Mucosa of gallbladder (tissue), 1 donor: ENCODE results near the gene AGAP3. TPM values are rescaled to one million over a fixed set of nuclear protein-coding genes. Genes with fewer than 3 reads are reported as not detected.
A peak's percentile ranks its signal among the peaks of the same experiment; 100 is the strongest.

Experiments
- DNase-seq: peaks from one replicate; pipeline ENCODE4 v3.0.0-alpha.2; 2020; ENCODE audit warnings: low spot score
- total RNA-seq: library from RNA; stranded (reverse); gene quantifications from one replicate; pipeline ENCODE4 v1.2.1, GENCODE V29; 2021
- donor health status: DM: no; HTN: no; CAD: no.

The AGAP3 gene
- total RNA-seq, 1 donor from 2014 or later: 98.4 TPM

DNA sequence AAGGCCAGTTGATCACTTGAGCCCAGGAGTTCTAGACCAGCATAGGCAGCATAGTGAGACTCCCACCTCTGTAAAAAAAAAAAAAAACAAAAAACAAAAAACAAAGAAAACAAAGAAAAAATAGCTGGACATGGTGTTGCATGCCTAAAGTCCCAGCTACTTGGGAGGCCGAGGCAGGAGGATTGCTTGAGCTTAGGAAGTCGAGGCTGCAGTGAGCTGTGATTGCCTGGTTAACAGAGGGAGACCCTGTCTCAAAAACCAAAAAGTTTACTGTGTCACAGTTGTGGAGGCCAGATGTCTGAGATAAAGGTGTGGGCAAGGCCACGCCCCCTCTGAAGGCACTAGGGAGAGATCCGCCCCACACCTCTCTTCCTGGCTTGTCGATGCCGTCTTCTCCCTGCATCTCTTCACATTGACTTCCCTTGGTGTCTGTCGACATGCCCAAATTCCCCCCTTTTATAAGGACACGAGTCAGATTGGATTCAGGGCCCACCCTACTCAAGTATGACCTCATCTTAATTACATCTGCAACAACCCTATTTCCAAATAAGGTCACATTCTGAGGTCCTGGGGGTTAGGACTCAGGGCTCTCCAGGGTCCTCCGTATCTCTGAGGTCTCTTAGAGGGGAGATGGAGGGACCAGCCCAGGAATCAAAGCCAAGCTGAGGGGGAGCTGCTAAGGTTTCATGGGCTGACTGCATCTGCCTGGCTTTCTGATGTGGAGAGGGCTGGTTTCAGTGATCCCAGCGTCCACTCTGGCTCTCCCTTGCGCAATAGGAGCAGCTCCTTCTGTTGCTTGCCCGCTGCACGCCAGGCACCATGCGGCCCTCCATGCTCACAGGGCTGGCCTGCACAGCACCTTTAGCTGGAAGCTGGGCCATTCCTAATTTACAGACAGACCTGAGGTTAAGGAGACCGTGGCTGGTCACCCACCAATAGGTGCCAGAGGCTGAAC lies 23.1 kb downstream of the AGAP3 start:
- DNase-seq: no peak

DNA sequence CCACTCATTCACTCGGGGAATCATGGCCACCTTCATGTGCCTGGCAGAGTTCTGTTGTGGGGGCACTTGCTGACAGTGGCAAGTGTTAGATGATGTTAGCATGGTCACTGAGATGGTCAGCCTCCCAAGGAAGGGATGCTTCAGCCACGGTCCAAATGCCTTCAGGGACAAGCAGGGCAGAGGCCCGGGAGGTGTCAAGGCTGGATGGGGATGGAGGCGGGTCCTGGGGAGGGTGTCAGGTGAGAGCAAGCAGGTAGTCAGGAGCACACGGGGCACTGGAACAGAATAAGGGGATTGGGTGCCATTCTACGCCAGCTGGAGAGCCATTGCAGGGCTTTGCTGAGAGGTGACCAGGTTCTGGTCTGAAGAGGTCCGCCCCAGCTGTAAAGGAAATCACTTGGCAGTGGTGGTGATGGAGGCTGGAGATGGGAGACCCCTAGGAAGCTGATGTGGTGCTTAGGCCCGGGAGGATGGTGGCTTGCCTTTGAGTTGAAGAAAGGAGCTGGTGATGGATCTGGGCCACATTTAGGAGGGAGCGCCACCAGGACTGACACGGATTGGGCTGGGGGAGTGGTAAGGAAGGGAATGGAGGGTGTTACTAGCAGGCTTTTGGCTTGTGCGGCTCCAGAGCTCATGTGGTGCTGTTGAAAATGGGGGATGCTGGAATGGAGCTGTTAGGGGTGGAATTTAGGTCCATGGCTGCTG lies 24.1 kb downstream of the AGAP3 start:
- DNase-seq: no peak

DNA sequence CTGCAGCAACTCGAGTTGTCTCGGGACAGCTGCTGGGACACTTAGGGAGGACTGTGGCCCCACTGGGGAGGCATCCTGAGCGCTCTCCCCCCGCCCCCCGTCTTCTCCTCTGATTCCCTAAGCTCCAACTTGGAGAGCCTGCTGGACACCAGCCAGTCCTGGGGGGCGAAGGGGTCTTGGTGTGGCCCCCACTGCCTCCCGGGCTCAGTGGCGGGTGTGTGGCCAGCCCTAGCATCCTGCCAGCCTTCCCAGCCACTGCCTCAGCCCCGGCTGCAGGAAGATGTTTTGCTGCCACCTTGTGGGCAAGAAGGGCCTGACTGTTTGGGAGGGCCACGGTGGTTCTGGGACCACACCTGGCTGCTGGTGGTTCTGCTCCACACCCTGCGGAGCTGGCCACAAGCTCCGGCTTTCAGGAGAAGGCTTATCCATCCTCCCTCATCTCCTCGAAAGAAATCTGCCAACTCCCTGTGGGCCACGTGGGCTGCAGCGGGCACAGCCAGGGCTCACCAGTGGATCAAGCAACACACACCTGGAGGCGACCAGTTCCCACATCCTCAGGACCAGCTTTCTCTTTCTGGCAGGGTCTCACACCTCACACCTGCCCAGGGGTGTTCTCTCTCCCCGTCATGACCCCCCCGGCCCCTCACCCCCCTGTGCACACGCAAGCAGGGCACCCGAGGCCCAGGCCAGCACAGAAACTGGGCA lies 24.8 kb downstream of the AGAP3 start:
- DNase-seq: peak; percentile 77

DNA sequence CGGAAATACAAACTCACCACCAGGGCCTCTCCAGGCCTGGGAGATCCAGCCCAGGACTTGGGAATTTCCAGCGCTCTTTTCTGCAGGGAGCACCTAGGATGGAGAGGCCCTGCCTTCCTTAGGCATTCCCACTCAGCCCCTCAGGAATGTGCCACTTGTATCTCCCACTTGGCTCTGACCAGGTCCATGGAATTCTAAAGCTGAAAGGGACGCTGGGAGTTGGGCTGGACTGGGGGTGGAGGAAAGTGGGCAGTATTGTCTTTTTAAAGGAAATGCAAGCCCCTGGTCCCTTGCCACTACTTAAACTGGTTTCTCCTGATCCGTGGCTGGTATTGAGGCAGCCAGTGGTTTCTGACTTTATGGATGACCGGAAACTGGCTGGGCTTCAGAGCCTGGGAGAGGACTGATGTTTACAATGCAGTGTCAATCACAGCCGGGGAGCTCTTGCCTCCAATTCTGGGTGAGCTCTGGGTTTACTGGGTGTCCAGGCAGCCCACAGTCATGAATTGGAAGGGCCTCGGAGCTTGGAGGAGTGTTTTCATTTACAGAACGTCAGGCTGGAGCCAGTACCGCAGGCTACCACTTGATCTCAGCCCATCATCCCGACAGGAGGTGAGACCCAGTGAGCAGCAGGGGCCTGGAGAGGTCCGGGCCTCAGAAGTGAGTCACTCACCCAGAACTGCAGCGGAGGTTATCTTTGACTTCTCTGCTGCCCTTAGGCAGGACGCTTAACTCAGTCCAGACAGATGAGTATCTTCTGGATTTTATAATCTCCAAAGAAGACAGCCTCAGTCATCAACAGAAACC lies 27.3 kb downstream of the AGAP3 start:
- no peak for DNase-seq

DNA sequence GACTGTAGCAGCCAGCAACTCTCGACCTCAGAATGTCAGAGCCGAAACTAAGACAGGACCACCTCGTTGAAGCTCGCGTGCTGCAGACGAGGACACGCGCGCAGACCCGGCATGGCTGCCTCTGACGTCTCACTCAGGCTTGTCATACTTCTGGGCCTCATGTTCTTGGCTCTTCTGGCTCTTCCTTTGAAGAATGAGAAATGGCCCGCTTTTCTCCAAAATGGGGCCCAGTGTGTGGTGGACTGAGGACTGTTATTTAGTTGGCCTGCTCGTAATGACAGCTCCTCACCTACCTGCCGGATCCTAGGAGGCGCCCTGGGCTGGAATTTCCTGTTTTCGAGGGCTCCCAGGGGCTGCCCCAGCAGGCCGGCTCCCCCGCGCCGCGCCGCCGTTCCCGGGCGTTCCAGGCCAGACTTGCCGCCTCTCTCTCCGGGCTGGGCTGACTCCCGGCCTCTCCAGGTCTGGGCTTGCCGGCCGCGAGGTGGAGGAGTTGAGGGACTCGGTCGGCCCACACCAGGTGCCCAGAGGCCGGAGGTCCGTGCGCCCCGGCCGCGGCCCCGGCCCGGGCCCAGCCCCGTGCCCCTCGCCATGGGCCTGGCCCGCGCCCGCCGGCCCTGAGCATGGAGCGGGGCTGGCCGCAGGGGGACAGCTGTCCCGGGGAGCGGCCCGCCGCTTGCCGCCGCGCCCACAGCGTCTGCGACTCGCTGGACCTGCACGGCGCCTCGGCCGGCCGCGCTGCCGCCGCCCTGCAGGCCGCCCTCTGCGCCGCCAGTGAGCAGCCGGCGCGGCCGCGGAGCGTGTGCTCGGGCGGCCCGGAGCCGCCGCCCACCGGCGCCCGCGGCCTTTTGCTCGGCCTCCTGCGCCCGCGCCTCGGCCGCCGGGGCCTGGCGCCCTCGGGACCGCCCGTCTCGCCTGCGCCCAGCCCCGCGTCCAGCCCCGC lies 28.1 kb downstream of the AGAP3 start:
- no peak for DNase-seq

DNA sequence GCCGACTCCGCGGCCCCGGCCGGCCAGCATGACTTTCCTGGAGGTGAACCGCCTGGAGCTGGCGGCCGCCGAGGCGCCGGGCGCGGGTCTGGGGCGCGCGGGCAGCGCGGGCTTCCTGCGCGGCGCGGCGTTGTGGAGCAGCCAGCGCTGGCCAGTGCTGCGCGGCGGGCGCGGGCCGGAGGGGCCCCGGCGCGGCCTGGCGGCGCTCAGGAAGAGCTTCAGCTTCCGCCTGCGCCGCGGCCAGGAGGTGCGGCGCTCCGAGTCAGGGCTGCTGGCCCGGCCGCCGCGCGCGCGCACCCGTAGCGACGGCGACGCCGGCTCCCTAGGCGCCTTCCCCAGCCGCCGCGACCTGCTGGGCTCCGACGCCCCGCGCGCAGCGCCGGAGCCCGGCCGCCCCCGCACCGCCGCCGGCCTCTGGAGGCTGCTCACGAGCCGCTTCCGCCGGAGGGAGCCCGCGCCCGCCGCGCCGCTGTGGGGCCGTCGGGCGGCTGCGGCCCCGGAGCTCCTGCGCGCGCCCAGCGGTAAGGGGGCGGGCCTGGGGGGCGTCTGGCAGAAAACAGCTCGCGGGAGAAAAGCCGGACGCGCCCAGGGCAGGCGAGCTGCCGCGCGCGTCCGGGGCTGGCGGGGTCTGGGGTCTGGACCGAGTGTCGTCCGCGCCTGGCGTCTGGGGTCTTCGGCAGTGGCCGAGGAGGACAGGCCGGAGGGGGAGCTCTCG lies 29.0 kb downstream of the AGAP3 start:
- no peak for DNase-seq

DNA sequence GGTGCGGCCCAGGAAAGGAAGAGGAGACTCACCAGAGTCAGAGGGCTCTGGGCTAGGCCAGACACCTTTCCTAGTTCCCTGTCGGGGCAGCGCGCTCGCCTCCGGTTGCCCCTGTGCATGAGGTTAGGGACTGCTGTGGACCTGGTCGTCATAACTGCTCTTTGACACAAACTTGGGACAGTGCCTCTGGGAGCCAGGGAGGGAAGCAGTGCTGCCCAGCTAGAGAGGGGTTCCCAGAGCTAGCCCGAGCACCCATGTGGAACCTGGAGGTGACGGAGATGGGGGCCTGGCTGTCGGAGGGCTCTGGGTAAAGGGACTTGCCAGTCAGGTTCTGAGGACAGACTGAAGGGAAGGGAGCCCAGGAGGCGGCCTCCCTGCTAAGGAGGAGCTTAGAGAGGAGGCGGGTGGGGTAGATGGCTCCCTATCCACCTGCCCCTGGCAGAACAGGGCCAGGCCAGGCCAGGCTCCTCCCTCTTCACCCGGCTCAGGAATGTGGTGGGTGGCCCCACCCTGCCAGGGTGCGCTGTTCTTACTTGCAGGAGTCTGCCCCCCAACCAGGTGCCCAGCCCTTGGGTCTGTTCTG lies 29.7 kb downstream of the AGAP3 start:
- DNase-seq: peak; percentile 65

DNA sequence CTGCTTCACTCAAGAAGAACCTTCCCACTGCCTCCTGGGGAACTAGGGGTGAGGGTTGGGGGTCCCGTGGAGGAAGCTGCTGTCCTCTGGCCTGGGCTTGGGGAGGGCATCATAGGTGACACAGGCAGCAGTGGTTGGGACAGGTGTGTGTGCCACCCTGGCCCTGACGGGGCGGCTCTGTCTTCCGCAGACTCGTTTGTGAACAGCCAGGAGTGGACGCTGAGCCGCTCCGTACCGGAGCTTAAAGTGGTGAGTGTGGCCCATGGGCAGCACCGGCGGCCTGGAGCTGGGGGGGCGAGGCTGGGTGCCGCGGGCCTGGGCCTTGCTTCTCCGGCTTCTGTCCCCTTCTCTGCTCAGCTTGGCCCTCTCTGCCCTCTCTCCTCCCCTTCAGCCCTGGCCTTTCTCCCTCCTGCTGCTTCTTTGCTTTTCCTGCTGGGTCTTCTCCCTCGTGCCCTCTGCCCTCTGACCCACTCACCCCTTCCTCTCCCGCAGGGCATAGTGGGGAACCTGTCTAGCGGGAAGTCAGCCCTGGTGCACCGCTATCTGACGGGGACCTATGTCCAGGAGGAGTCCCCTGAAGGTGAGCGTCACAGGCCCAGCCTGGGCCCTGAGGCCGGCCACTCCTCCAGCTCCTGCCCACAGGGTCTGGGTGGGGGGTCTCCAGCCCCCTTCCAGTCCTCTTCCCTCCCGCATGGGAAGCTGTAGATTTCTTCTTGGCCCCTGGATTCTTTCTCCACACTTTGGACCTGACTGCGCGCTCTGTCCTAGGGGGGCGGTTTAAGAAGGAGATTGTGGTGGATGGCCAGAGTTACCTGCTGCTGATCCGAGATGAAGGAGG lies 30.5 kb downstream of the AGAP3 start:
- DNase-seq: no peak

DNA sequence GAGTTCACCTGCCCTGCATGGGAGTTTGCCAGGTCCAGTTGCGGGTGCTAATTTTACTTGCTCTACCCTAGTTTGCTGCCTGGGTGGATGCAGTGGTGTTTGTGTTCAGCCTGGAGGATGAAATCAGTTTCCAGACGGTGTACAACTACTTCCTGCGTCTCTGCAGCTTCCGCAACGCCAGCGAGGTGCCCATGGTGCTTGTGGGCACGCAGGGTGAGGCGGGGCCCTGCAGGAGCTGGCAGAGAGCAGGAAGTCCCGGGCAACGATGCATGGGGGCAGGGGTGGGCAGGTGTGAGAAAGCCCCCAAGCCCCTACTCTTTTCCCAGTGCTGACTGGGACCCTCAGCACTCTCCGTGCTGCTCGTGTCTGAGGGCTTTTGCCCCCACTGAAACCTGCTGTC lies 31.3 kb downstream of the AGAP3 start:
- no peak for DNase-seq

DNA sequence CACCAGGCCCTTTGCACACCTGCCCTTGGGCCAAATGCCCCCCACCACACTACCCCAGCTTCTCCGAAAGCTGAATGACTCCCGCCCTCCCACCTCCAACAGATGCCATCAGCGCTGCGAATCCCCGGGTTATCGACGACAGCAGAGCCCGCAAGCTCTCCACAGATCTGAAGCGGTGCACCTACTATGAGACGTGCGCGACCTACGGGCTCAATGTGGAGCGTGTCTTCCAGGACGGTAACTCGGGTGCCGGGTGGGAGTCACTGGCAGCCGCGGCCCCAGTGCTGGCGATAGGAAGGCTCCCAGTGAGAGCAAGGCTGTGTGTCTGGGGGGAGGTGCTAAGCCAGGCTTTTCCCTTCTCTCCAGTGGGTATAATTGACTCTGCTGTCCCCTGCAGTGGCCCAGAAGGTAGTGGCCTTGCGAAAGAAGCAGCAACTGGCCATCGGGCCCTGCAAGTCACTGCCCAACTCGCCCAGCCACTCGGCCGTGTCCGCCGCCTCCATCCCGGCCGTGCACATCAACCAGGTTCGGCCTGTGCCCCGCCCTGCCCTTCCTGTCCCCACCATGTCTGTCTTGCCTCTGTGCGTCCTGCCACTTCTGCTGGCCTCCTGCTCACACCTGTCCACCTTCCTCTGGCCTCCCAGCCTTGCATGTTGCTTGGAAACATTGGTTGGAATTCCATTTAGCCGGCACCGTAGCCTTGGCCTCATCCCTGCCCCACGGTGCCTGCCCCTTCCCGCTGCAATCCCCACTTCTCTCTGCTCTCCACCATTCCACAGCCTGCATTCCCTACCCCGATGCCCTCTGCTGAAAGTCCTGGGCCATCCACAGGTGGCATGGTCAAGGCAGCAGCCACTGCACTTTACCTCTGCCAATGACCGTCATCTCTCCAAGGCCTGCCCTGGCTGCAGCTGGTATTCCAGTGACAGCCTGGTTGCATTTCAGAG lies 32.1 kb downstream of the AGAP3 start:
- no peak for DNase-seq

DNA sequence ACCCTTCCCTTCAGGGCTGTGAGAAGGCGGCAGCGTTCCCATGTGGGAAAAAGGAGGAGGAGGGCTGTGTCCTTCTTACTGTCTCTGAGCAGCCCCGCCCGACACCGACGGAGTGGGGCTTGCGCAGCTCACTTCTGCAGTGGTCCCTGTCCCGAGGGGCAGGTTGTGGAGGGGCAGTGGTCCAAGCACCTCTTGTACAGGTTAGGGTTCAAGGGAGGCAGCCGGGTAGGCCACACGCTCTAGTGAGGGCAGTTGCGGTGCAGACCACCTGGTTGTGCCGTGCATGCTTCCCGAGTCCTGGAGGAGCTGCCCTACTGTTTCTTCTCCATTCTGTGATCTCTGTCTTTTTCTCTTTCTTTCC lies 32.8 kb downstream of the AGAP3 start:
- DNase-seq: no peak

DNA sequence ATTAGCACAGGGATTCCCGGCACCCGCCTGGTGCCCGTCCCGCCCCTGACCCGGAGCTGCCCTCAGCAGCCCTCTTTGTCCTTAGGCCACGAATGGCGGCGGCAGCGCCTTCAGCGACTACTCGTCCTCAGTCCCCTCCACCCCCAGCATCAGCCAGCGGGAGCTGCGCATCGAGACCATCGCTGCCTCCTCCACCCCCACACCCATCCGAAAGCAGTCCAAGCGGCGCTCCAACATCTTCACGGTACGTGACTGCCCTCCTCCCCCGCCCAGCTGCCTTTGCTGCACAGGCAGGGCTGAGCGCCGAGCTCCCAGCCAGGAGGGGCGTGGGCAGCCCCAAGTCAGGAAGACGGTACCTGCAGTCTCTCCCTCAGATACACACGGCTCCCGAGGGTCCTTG lies 33.6 kb downstream of the AGAP3 start:
- DNase-seq: no peak

DNA sequence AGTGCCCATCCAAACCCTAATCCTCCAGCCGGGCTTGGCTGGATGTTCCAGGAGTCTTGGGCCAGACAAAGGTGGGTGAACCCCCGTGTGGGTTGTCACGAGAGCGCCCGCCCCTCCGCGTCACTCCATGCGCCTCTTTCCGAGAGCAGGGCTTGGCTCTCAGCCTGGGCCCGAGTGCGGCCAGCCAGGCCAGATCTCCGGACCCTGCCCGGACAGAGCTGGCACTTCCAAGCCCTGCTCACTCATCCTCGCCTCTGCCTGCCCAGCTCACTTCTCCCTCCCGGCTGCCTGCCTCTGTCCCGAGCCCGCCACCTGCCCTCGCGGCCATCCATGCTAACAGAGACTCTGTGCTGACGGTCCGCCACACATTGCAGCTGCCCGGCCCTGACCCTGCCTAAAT lies 34.6 kb downstream of the AGAP3 start:
- no peak for DNase-seq

DNA sequence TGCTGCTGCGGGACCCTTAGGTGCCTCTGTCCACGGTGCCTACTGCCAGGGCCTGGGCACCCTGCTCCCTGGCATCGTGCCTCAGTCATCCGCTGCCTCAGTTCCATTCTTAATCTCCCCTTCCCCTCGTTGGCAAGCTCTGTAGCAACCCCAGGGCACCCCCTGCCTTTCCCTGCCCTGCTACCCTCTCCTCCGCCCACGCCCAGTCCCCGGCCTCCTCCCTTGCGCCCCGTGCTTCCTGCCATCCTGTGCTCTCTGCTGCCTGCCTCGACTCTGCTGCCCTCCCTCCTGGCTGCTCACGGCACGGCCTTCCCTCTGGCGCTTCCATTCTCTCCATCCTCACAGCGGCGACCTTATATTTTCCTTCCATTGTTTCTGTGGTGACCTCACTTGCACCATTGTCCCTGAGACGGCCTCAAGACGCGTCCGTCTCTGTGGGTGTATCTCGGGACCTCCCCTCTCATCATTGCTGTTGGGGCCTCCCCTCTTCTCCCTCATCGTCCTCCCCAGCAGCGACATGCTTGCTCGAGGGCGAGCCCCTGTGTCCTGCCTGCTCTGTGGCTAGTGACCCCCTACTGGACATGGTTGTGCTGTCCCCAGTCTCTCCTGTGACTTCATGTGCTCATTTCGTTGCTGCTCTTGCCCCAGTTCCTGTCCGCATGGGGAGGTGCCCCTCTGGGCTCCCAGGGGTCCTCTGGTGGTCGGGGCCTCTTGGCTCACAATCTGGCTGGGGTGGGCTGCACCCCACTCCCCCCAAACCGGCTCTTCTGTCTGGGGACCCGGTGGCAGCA lies 35.3 kb downstream of the AGAP3 start:
- DNase-seq: no peak

DNA sequence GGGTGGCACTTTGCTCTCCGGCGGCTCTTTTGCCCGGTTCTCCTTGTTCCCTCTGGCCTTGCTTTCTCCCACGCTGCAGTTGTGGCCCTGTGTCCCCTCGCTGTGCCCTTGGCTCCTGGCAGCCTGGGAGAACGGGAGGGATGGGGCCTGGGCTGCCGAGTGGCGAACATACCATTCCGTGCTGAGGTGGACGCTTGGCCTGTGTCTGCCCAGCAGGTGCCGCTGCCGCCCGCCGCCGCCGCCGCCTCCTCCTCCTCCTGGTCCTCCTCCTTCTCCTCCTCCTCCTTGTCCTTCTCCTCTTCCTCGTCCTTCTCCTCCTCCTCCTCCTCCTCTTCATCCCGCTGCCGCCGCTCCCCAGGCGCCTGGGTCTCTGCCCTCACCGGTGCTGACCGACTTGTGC lies 36.0 kb downstream of the AGAP3 start:
- DNase-seq: no peak

DNA sequence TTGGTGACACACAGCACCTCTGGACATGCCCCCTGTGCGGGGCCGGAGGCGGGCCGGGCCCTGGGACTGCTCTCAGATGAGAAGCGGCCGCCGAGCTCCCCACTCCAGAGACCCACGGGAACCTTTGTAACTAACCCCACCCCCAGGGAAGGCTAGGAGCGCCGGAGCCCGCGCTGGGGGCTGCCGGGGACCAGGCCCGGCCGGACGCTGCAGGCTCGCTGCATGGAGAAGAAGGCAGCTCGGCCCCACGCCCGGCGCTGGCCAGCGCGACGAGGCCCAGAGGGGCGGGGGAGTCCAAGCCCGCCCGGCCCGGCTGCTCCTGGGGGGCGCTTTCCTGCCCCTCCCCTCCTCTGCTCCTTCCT lies 36.5 kb downstream of the AGAP3 start:
- DNase-seq: no peak
